IMR-90 (cell line): Measurements from ENCODE around the gene RPP21. TPM values are rescaled to one million over a fixed set of nuclear protein-coding genes. Genes with fewer than 3 reads are reported as not detected.

ENCODE experiments used
- ATAC-seq: fragments of 200-7000 bp; cut with Tn5 transposase; 2 replicates; pipeline ENCODE4 v1.9.1; 2020; ENCODE audit warnings: low read depth, mild to moderate bottlenecking, moderate library complexity
- BruUV-seq: library from RNA; stranded (reverse); fragments of 400-500 nt; replicated peaks from 2 replicates; lab custom pipeline; 2021; lab: Mats Ljungman, UMichigan
- CTCF ChIA-PET: fragments of 300-600 bp; formaldehyde crosslinking; extraction: SDS; loops from one replicate; lab custom pipeline; 2021; ENCODE audit warnings: antibody characterized with exemption; lab: Yijun Ruan, JAX
- POLR2A ChIA-PET: fragments of 300-600 bp; sonication (Branson Sonifier 250); formaldehyde crosslinking; loops from one replicate; lab custom pipeline; 2022; ENCODE audit warnings: antibody characterized with exemption; ENCODE audit not compliant: unreplicated experiment; lab: Charles Lee
- DNase-seq: peaks from one replicate; pipeline ENCODE4 v3.0.0; 2013
- H2AFZ ChIP-seq: replicated peaks from 2 replicates; pipeline ENCODE3; 2013; ENCODE audit warnings: low read length, mild to moderate bottlenecking; ENCODE audit not compliant: poor library complexity
- H2AK5ac ChIP-seq: 2 replicates; pipeline ENCODE4 v1.6.1; 2013; ENCODE audit warnings: low read depth, low read length, inconsistent platforms
- H2AK9ac ChIP-seq: replicated peaks from 2 replicates; pipeline ENCODE3; 2013; ENCODE audit warnings: mild to moderate bottlenecking, low read depth, low read length, moderate library complexity; ENCODE audit not compliant: poor library complexity
- H2BK120ac ChIP-seq: 2 replicates; pipeline ENCODE4 v1.6.1; 2013; ENCODE audit warnings: low read depth, low read length, inconsistent platforms
- H2BK15ac ChIP-seq: 3 replicates; pipeline ENCODE4 v1.6.1; 2013; ENCODE audit warnings: low read depth, low read length, inconsistent platforms
- H2BK20ac ChIP-seq: 2 replicates; pipeline ENCODE4 v1.6.1; 2013; ENCODE audit warnings: low read depth, mild to moderate bottlenecking, inconsistent platforms, low read length, moderate library complexity
- H2BK5ac ChIP-seq: 2 replicates; pipeline ENCODE4 v1.6.1; 2013; ENCODE audit warnings: mild to moderate bottlenecking, low read depth, low read length, inconsistent platforms; ENCODE audit not compliant: poor library complexity, severe bottlenecking
- H3K14ac ChIP-seq: replicated peaks from 2 replicates; pipeline ENCODE4 v1.6.1; 2013; ENCODE audit warnings: low read depth, low read length, inconsistent platforms
- H3K18ac ChIP-seq: 2 replicates; pipeline ENCODE4 v1.6.1; 2013; ENCODE audit warnings: low read depth, low read length, control low read depth
- H3K23ac ChIP-seq: 2 replicates; pipeline ENCODE4 v1.6.1; 2013; ENCODE audit warnings: low read depth, low read length, inconsistent platforms
- H3K27ac ChIP-seq: 2 replicates; pipeline ENCODE4 v1.5.1; 2013; ENCODE audit warnings: mild to moderate bottlenecking, control low read depth, low read length; ENCODE audit not compliant: insufficient read depth
- H3K27me3 ChIP-seq: 2 replicates; pipeline ENCODE4 v1.6.1; 2013; ENCODE audit warnings: low read length; ENCODE audit not compliant: control insufficient read depth, insufficient read depth
- H3K36me3 ChIP-seq: 2 replicates; pipeline ENCODE4 v1.6.1; 2013; ENCODE audit warnings: low read length, mixed read lengths; ENCODE audit not compliant: control insufficient read depth, insufficient read depth
- H3K4ac ChIP-seq: 2 replicates; pipeline ENCODE4 v1.6.1; 2013; ENCODE audit warnings: low read depth, low read length, inconsistent platforms
- H3K4me1 ChIP-seq: 2 replicates; pipeline ENCODE4 v1.6.1; 2013; ENCODE audit warnings: low read length, mixed read lengths; ENCODE audit not compliant: control insufficient read depth, insufficient read depth
- H3K4me2 ChIP-seq: 2 replicates; pipeline ENCODE4 v1.6.1; 2013; ENCODE audit warnings: low read depth, mild to moderate bottlenecking, control low read depth, low read length, moderate library complexity
- H3K4me3 ChIP-seq: 2 replicates; pipeline ENCODE4 v1.5.1; 2013; ENCODE audit warnings: low read depth, mild to moderate bottlenecking, control low read depth, low read length, moderate library complexity; ENCODE audit not compliant: insufficient read depth
- H3K56ac ChIP-seq: 2 replicates; pipeline ENCODE4 v1.6.1; 2013; ENCODE audit warnings: low read length, inconsistent platforms; ENCODE audit not compliant: insufficient read depth; ENCODE audit errors: extremely low read depth
- H3K79me1 ChIP-seq, 2 experiments: 2 replicates each; pipeline ENCODE4 v1.6.1; 2013; ENCODE audit warnings: low read length in 2 of 2, inconsistent platforms in 1 of 2, low read depth in 1 of 2
- H3K9ac ChIP-seq: 2 replicates; pipeline ENCODE4 v1.6.1; 2013; ENCODE audit warnings: low read depth, low read length, control low read depth
- H3K9me1 ChIP-seq: 2 replicates; pipeline ENCODE4 v1.6.1; 2013; ENCODE audit warnings: low read length, inconsistent platforms; ENCODE audit not compliant: insufficient read depth
- H3K9me3 ChIP-seq: 2 replicates; pipeline ENCODE4 v1.6.1; 2013; ENCODE audit warnings: low read length; ENCODE audit not compliant: control insufficient read depth, insufficient read depth
- H4K20me1 ChIP-seq: 2 replicates; pipeline ENCODE4 v1.6.1; 2013; ENCODE audit warnings: low read length, inconsistent platforms; ENCODE audit not compliant: insufficient read depth
- H4K5ac ChIP-seq: 2 replicates; pipeline ENCODE4 v1.6.1; 2013; ENCODE audit warnings: mild to moderate bottlenecking, low read depth, low read length, control low read depth
- H4K8ac ChIP-seq, 2 experiments: 2 replicates each; pipeline ENCODE4 v1.6.1; 2013; ENCODE audit warnings: low read depth in 2 of 2, low read length in 2 of 2, control low read depth in 1 of 2, inconsistent platforms in 1 of 2
- H4K91ac ChIP-seq: 2 replicates; pipeline ENCODE4 v1.6.1; 2013; ENCODE audit warnings: low read depth, low read length, inconsistent platforms; ENCODE audit not compliant: insufficient read depth
- CEBPB ChIP-seq: IDR thresholded peaks from 2 replicates; pipeline ENCODE4 v1.6.1; 2012; ENCODE audit warnings: low read depth, low read length, improper control_type of control experiment
- CHD1 ChIP-seq: IDR thresholded peaks from 2 replicates; pipeline ENCODE4 v1.6.1; 2012; ENCODE audit warnings: low read depth, low read length, improper control_type of control experiment
- ELK1 ChIP-seq: fragments of 150-350 bp; IDR thresholded peaks from 2 replicates; pipeline ENCODE4 v1.6.1; 2016; ENCODE audit warnings: low read depth, mild to moderate bottlenecking, low read length, moderate library complexity, borderline replicate concordance
- FOS ChIP-seq: fragments of 150-350 bp; IDR thresholded peaks from 2 replicates; pipeline ENCODE4 v1.6.1; 2016; ENCODE audit warnings: low read depth, low read length
- MAZ ChIP-seq: IDR thresholded peaks from 2 replicates; pipeline ENCODE4 v1.6.1; 2012; ENCODE audit warnings: low read depth, mild to moderate bottlenecking, low read length, improper control_type of control experiment, moderate library complexity, borderline replicate concordance
- POLR2A ChIP-seq: IDR thresholded peaks from 2 replicates; pipeline ENCODE4 v1.6.1; 2012; ENCODE audit warnings: mild to moderate bottlenecking, low read depth, low read length
- RAD21 ChIP-seq: IDR thresholded peaks from 2 replicates; pipeline ENCODE4 v1.6.1; 2012; ENCODE audit warnings: low read length, improper control_type of control experiment
- RCOR1 ChIP-seq: IDR thresholded peaks from 2 replicates; pipeline ENCODE4 v1.6.1; 2012; ENCODE audit warnings: mild to moderate bottlenecking, low read length, improper control_type of control experiment; ENCODE audit not compliant: insufficient replicate concordance
- SMC3 ChIP-seq: fragments of 150-350 bp; IDR thresholded peaks from 2 replicates; pipeline ENCODE4 v1.6.1; 2016; ENCODE audit warnings: low read depth, mild to moderate bottlenecking, antibody characterized with exemption, low read length, moderate library complexity
- whole genome bisulfite sequencing, 2 experiments: methylation state at CpG; one replicate each; pipeline versions ENCODE4 v1.1.5 to v1.1.7; 2013; ENCODE audit warnings: missing lambda C conversion rate in 2 of 2; ENCODE audit not compliant: insufficient read length in 1 of 2; ENCODE audit errors: extremely low coverage in 2 of 2; 5-methylcytosine and 5-hydroxymethylcytosine counted together
- dilution Hi-C: fragments of 300-500 bp; cut with HindIII; formaldehyde crosslinking; loops from one replicate; pipeline ENCODE4 v1.14.3; 2018; ENCODE audit warnings: low sequenced_read_pairs; ENCODE audit not compliant: unreplicated experiment
- in situ Hi-C: fragments of 300-500 bp; cut with MboI; formaldehyde crosslinking; loops from 3 replicates; pipeline ENCODE4 v1.14.3; 2019; ENCODE audit warnings: low sequenced_read_pairs, inconsistent platforms, mixed read lengths
- intact Hi-C: fragments of 100-400 bp; cut with micrococcal nuclease; formaldehyde crosslinking; loops from 2 replicates; pipeline ENCODE4 v1.10.0; 2022
- polyA plus RNA-seq, 3 experiments: library from polyadenylated mRNA; depleted of rRNA; stranded (reverse); fragments of >200 nt; gene quantifications; 2 replicates each; pipeline ENCODE4 v1.2.3, GENCODE V29; 2012; ENCODE audit warnings: low replicate concordance in 1 of 3
- total RNA-seq: library from RNA; depleted of rRNA; stranded (reverse); fragments of >200 nt; gene quantifications from 2 replicates; pipeline ENCODE4 v1.2.3, GENCODE V29; 2012

RPP21 gene
- total and polyA plus RNA-seq, 2 of the 4 experiments (the other 2 are of a cell fraction), result 28.9 to 79.1 TPM

- no peak for ATAC-seq
- H3K36me3 ChIP-seq, result peaks cover 13% of the 10 kb centered on the region
- H3K9me1 ChIP-seq, result peaks cover 5% of the 10 kb centered on the region
- H4K91ac ChIP-seq, result no peak overlapping the region
- H3K9me3 ChIP-seq, result no peaks in the 10 kb centered on the region
- H4K5ac ChIP-seq, result no peak overlapping the region
- no peaks in the 10 kb centered on the region for H3K4me1 ChIP-seq
- in situ Hi-C loops, result no loop called here
- DNase-seq, result no peak
- no peak overlapping the region for H2BK20ac ChIP-seq
- no peak overlapping the region for H3K27ac ChIP-seq
- no peak overlapping the region for H3K4ac ChIP-seq
- H3K9ac ChIP-seq, result no peak overlapping the region
- dilution Hi-C loops, result no loop called here
- no peaks in the 10 kb centered on the region for H3K27me3 ChIP-seq
- no peak overlapping the region for H3K23ac ChIP-seq
- no peak overlapping the region for H2BK15ac ChIP-seq
- POLR2A ChIA-PET, result no interaction called here
- no peak overlapping the region for H3K14ac ChIP-seq
- no peak overlapping the region for H3K18ac ChIP-seq
- H2AK5ac ChIP-seq, result no peak overlapping the region
- no peak overlapping the region for H3K4me2 ChIP-seq
- no peak overlapping the region for H3K4me3 ChIP-seq
- H2AK9ac ChIP-seq, result no peak overlapping the region
- no TSS peak for BruUV-seq
- peaks cover 48 to 73% of the 10 kb centered on the region in 2 experiments for H3K79me1 ChIP-seq
- peaks cover 74% of the 10 kb centered on the region for H4K20me1 ChIP-seq
- WGBS, 2 experiments, result no CpG with 5 or more reads among the region's 2 CpGs
- H2AFZ ChIP-seq, result no peak overlapping the region
- CTCF ChIA-PET, result no interaction called here
- no peak overlapping the region for H2BK5ac ChIP-seq
- no peak overlapping the region for H4K8ac ChIP-seq
- H2BK120ac ChIP-seq, result no peak overlapping the region
- intact Hi-C loops, result no loop called here
- TF ChIP-seq CEBPB, result no peak
- TF ChIP-seq POLR2A, result no peak
- no peak for TF ChIP-seq FOS
- no peak for TF ChIP-seq SMC3
- TF ChIP-seq RCOR1, result no peak
- TF ChIP-seq ELK1, result no peak
- TF ChIP-seq MAZ, result no peak
- no peak for TF ChIP-seq CHD1
- no peak for TF ChIP-seq RAD21
- no peak overlapping the region for H3K56ac ChIP-seq
Measured at GRCh38 chr6:30312266-30312665, 32.7 kb upstream of the RPP21 start.
